Cardiac muscle cell (in vitro differentiated cells and primary cell): ENCODE measurements around the gene PPP2R2C. TPM values are rescaled to one million over a fixed set of nuclear protein-coding genes. Genes with fewer than 3 reads are reported as not detected.

Source experiments
- DNase-seq, 2 donors: peaks; one replicate each; pipeline versions ENCODE4 v3.0.0 to v3.0.0-alpha.2; 2010 to 2017; ENCODE audit warnings: low read depth in 1 of 2, low spot score in 1 of 2
- H3K27ac ChIP-seq: fragments of 200-600 bp; sonication (generic); 2 replicates; pipeline ENCODE4 v1.5.1; 2016
- H3K27me3 ChIP-seq: fragments of 200-600 bp; sonication (generic); 2 replicates; pipeline ENCODE4 v1.6.0; 2016; ENCODE audit warnings: control low read depth
- H3K36me3 ChIP-seq: fragments of 200-600 bp; sonication (generic); 2 replicates; pipeline ENCODE4 v1.5.1; 2016; ENCODE audit warnings: control low read depth
- H3K4me1 ChIP-seq: fragments of 200-600 bp; sonication (generic); 2 replicates; pipeline ENCODE4 v1.8.1; 2017; ENCODE audit warnings: low read depth, mild to moderate bottlenecking, mixed run types
- H3K4me3 ChIP-seq: fragments of 200-600 bp; sonication (generic); 2 replicates; pipeline ENCODE4 v1.5.1; 2016; ENCODE audit warnings: mild to moderate bottlenecking
- H3K9me3 ChIP-seq: fragments of 200-600 bp; sonication (generic); 2 replicates; pipeline ENCODE4 v1.5.1; 2017; ENCODE audit warnings: low read depth, mild to moderate bottlenecking, control low read depth
- polyA plus RNA-seq: library from polyadenylated mRNA; unstranded; fragments of >200 nt; fragmentation: Nextera tagmentation; extraction: Ambion mirVana; gene quantifications from 2 replicates; pipeline ENCODE4 v1.2.1, GENCODE V29; 2016
- total RNA-seq: library from RNA; depleted of rRNA; stranded (reverse); fragments of >200 nt; gene quantifications from 2 replicates; pipeline ENCODE4 v1.2.3, GENCODE V29; 2016
- TF ChIP-seq, protein P1 (sequence below): IDR thresholded peaks from 2 replicates; pipeline ENCODE4 v1.5.1; 2012; ENCODE audit warnings: low read depth, mild to moderate bottlenecking, low read length

Gene PPP2R2C
- total and polyA plus RNA-seq, 2 experiments from 2014 or later: not detected

DNA sequence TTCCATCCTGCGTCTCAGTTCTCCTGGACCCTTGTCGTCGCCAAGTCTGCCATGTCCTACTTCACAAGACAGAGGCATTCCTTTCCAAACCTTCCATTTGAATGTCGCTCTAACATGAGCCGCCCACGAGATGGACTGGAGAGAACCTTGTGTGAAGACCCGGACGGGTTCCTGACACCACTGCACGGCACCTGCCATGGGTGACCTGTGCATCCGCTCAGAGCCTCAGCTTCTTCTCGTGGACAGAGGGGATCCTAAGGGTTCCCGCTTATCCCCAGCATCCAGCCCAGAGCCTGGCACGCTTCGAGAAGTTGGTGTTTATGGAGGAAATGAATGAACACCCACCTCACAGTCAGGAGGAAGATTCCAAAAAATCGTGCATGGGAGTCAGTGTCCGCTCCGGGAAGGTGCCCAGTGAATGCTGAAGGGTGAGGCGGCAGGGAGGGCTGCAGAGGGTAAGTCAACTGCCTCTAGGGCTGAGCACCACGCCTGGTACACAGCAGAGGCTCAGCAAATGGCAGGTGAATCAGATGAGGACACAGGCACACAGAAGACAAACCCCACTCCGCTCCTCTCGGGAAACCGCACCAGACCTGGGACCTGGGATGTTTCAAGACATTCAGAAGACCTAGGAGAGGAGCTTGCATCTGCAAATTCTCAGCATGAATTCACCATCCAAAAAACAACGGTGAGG, 150.2 kb downstream of the PPP2R2C start:
- TF ChIP-seq, protein P1, sequence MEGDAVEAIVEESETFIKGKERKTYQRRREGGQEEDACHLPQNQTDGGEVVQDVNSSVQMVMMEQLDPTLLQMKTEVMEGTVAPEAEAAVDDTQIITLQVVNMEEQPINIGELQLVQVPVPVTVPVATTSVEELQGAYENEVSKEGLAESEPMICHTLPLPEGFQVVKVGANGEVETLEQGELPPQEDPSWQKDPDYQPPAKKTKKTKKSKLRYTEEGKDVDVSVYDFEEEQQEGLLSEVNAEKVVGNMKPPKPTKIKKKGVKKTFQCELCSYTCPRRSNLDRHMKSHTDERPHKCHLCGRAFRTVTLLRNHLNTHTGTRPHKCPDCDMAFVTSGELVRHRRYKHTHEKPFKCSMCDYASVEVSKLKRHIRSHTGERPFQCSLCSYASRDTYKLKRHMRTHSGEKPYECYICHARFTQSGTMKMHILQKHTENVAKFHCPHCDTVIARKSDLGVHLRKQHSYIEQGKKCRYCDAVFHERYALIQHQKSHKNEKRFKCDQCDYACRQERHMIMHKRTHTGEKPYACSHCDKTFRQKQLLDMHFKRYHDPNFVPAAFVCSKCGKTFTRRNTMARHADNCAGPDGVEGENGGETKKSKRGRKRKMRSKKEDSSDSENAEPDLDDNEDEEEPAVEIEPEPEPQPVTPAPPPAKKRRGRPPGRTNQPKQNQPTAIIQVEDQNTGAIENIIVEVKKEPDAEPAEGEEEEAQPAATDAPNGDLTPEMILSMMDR: no peak
- Histone ChIP-seq H3K36me3 (no peaks in the 10 kb centered on the region), H3K9me3 (no peaks in the 10 kb centered on the region), H3K4me1 (no peaks in the 10 kb centered on the region), H3K27ac (no peak overlapping the region), H3K4me3 (no peak overlapping the region), H3K27me3 (no peaks in the 10 kb centered on the region)
- no peak for DNase-seq

DNA sequence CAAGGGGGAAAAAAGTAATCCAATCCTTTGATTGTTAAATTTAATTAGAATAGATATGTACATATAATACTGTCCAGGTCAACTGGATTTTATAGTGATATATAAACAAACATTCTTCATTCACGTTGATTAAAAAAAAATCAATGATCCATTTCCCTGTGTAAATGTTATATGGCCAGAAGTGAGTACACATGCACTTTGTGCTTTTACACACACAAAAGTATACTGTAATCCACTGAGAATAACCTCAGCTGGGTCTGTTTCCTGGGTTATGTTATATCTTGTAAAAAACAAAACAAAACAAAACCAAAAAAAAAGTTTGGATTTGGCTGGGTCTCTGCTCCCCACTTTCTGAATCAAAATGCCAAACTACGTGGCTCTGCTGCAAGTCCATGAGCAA, 151.1 kb downstream of the PPP2R2C start:
- no peaks in the 10 kb centered on the region for H3K36me3 ChIP-seq
- no peaks in the 10 kb centered on the region for H3K9me3 ChIP-seq
- no peak for DNase-seq
- no peak overlapping the region for H3K4me3 ChIP-seq
- no peak overlapping the region for H3K27ac ChIP-seq
- H3K4me1 ChIP-seq: no peaks in the 10 kb centered on the region
- H3K27me3 ChIP-seq: no peaks in the 10 kb centered on the region
- TF ChIP-seq, protein P1: no peak

DNA sequence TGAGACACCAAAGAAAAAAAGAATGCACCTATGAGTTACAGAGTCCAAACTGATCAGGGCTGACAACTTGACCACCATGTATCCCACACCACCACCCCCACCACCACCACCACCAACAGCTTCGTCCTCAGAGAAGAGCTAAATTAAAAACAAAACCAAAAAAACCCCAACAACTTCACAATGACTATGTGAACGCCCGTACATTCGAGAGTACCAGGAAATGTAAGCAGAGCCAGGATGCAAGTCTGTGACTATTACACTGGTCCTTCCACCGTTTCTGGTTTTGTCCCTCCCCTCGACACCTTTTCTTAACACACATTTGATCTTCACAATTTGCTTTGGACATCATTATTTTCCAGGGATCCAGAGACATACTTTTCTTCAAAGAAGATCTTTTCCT, 151.8 kb downstream of the PPP2R2C start:
- H3K36me3 ChIP-seq: no peaks in the 10 kb centered on the region
- H3K27me3 ChIP-seq: no peaks in the 10 kb centered on the region
- DNase-seq: no peak
- TF ChIP-seq, protein P1: no peak
- H3K9me3 ChIP-seq: no peaks in the 10 kb centered on the region
- H3K4me1 ChIP-seq: no peaks in the 10 kb centered on the region
- H3K4me3 ChIP-seq: no peak overlapping the region
- H3K27ac ChIP-seq: no peak overlapping the region

DNA sequence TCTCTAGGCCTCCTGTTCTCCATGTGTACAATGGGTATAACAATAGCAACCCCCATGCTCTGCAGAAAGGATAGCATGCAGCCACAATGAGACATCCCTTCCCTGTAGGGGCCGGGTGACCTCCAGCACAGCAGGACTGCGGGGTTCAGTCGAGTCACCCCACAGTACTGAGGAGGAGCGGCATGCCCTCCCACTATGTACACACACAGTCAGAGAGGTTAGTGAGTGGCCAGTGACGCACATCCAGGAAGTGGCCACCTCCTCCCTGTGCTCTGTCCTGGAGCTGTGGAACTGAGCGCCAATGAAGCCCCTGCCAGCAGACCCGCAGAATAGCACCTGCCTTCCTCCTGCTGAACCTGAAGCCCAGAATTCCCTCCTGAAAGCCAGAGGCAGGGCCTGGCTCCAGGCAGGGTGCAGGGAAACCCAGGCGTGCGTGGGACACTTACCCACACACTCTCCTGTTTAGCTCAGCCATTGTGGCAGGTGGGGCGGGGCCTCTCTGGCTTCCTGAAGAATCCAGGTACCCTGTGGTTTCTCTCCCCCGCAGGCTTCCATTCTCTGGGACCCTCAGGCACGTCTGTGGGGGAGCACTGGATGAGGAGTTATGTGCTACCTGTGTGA, 152.8 kb downstream of the PPP2R2C start:
- Histone ChIP-seq H3K27ac (no peak overlapping the region), H3K36me3 (no peaks in the 10 kb centered on the region), H3K4me1 (no peaks in the 10 kb centered on the region), H3K9me3 (no peaks in the 10 kb centered on the region), H3K27me3 (no peaks in the 10 kb centered on the region), H3K4me3 (no peak overlapping the region)
- no peak for DNase-seq
- TF ChIP-seq, protein P1: no peak

DNA sequence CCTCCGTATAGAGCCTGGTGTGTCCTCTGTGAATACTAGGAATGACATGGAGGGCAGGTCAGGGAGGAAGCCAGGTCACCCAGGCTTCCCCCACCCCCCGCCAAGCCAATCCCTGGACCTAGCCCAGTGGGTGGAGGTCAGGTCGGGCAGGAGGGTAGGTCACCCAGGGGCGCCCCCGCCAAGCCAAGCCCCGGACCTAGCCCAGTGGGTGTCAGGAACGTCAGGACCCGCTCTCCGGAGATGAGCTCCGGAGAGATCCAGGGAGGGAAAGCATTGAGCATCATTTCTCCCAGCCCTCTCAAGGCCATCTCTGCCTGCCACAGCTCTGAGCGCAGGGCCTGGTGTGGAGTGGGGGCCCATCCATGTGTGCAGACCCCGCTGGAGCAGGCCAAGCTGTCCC, 154.2 kb downstream of the PPP2R2C start:
- H3K36me3 ChIP-seq: no peaks in the 10 kb centered on the region
- TF ChIP-seq, protein P1: no peak
- no peak overlapping the region for H3K4me3 ChIP-seq

More for the DNA sequence above, 154.2 kb downstream of the PPP2R2C start:
- Histone ChIP-seq H3K27me3 (no peaks in the 10 kb centered on the region), H3K27ac (no peak overlapping the region), H3K4me1 (no peaks in the 10 kb centered on the region), H3K9me3 (no peaks in the 10 kb centered on the region)
- no peak for DNase-seq
